ENCODE results near the gene SDC1.

Gene SDC1

DNA sequence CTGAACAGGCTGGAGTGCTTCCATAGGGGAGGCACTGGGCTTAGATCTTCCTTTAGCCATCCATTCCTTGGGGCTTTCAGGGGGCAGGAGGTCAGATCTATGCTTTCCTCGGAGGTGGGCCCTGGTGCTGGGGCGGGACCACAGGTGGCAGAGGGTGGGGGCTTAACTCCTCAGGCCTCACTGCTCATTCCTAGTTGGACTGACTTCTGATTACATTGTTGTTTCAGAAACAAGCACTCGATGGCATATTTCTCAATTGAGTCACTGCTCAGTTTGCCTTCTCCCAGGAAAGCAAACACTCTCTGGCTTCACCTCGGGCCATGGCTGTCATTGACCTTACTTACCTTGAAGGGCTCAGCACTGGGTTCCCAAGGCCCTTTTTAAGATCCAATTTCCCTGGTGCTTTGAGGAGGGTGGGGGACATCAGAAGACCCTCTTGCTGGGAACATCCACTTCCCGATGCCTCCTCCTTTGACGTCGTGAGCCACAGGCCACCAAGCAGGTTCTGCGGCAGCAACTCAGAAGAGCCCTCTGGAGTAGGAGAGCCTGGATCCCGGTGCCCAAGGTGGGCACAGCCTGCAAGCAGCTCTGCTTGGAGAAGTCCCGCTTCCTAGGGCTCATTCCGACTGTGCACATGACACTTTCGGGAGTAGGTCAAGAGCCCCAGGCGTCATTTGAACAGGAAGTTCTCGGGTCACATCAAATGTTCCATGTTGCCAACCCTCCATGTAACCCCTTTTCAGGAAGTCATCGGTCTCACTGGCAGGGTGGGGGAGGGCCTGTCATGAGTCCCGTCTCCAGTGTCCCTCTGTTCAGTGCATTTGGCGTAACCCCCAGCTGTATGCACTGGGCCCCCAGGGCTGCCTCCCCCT, 40.6 kb downstream of the SDC1 start:
- DNase-seq (ENCODE audit: low spot score): no peak
- TF ChIP-seq CTCF (IDR thresholded peaks at IDR 0.05; ENCODE audit: extremely low read depth, insufficient read depth, missing control alignments): no peak
- in situ Hi-C loops (cut with MboI; ENCODE audit: low pct_unique_long_range_greater_than_20kb, low sequenced_read_pairs, unreplicated experiment): no loop called here

GRCh38 chr2:20183373-20183772, 41.6 kb downstream of the SDC1 start:
- in situ Hi-C loops (cut with MboI; ENCODE audit: low pct_unique_long_range_greater_than_20kb, low sequenced_read_pairs, unreplicated experiment): no loop called here
- no peak for TF ChIP-seq CTCF (IDR thresholded peaks at IDR 0.05; ENCODE audit: extremely low read depth, insufficient read depth, missing control alignments)
- no peak for DNase-seq (ENCODE audit: low spot score)

GRCh38 chr2:20182241-20182931, 42.5 kb downstream of the SDC1 start:
- no peak for DNase-seq (ENCODE audit: low spot score)
- in situ Hi-C loops (cut with MboI; ENCODE audit: low pct_unique_long_range_greater_than_20kb, low sequenced_read_pairs, unreplicated experiment): no loop called here
- no peak for TF ChIP-seq CTCF (IDR thresholded peaks at IDR 0.05; ENCODE audit: extremely low read depth, insufficient read depth, missing control alignments)

DNA sequence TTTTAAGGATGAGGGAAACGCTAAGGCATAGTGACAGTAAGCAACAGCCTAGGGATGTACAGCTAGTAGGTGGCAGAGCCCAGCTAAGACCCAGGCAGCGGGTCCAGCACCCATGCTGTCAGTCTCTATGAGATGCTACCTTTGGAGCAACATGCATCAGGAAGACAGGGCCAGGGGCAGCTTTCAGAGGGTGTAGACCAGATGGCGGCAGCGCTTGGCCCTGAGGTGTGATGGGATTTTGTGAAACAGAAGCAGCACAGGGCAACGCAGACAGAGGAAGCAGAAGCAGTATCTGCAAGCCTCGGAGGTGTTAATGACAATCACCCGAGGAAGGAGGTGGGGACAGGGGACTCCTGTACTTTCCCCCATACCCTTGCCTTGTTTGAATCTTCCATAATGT, 43.2 kb downstream of the SDC1 start:
- TF ChIP-seq CTCF (IDR thresholded peaks at IDR 0.05; ENCODE audit: extremely low read depth, insufficient read depth, missing control alignments): no peak
- no peak for DNase-seq (ENCODE audit: low spot score)
- in situ Hi-C loops (cut with MboI; ENCODE audit: low pct_unique_long_range_greater_than_20kb, low sequenced_read_pairs, unreplicated experiment): no loop called here

GRCh38 chr2:20180676-20181648, 44.0 kb downstream of the SDC1 start:
- no peak for DNase-seq (ENCODE audit: low spot score)
- in situ Hi-C loops (cut with MboI; ENCODE audit: low pct_unique_long_range_greater_than_20kb, low sequenced_read_pairs, unreplicated experiment): no loop called here
- TF ChIP-seq CTCF (IDR thresholded peaks at IDR 0.05; ENCODE audit: extremely low read depth, insufficient read depth, missing control alignments): no peak
